GM12872 (cell line): ENCODE results near the gene HS3ST5.

Experiments
- TF ChIP-seq, protein P1 (sequence below): IDR thresholded peaks from 3 replicates; pipeline ENCODE4 v1.5.1; 2011; ENCODE audit warnings: low read depth, mild to moderate bottlenecking, low read length, moderate library complexity; ENCODE audit not compliant: insufficient read depth

The HS3ST5 gene

DNA sequence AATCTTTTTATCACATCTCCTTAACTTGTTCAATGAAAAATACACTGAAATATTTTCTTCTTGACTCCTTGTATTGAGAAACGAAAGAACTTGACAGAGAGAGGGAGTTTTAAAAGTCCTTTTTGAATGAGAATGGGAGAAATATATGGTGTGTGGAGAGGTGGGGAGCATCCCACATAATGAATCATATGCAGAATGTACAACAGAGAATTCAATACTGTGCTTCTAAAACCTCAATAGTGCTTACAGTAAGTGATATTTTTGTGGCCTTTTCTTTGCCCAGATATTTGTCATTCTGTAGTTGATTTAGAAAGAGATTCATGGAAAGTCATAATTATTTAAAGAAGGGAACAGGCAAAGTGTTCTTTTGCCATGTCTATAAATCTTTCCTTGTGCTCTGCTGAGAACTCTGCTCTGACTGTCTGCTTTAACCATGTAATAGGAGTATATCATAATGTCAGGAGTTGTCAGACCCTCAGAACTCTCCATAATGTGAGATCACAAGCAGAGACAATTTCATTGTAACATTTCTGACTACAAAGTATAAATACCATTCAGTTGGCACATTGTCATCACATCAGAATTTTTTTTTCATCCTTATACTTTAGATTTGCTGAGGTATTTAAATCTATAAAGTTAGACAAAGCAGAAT, 32.8 kb upstream of the HS3ST5 start:
- TF ChIP-seq, protein P1, sequence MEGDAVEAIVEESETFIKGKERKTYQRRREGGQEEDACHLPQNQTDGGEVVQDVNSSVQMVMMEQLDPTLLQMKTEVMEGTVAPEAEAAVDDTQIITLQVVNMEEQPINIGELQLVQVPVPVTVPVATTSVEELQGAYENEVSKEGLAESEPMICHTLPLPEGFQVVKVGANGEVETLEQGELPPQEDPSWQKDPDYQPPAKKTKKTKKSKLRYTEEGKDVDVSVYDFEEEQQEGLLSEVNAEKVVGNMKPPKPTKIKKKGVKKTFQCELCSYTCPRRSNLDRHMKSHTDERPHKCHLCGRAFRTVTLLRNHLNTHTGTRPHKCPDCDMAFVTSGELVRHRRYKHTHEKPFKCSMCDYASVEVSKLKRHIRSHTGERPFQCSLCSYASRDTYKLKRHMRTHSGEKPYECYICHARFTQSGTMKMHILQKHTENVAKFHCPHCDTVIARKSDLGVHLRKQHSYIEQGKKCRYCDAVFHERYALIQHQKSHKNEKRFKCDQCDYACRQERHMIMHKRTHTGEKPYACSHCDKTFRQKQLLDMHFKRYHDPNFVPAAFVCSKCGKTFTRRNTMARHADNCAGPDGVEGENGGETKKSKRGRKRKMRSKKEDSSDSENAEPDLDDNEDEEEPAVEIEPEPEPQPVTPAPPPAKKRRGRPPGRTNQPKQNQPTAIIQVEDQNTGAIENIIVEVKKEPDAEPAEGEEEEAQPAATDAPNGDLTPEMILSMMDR = no peak

DNA sequence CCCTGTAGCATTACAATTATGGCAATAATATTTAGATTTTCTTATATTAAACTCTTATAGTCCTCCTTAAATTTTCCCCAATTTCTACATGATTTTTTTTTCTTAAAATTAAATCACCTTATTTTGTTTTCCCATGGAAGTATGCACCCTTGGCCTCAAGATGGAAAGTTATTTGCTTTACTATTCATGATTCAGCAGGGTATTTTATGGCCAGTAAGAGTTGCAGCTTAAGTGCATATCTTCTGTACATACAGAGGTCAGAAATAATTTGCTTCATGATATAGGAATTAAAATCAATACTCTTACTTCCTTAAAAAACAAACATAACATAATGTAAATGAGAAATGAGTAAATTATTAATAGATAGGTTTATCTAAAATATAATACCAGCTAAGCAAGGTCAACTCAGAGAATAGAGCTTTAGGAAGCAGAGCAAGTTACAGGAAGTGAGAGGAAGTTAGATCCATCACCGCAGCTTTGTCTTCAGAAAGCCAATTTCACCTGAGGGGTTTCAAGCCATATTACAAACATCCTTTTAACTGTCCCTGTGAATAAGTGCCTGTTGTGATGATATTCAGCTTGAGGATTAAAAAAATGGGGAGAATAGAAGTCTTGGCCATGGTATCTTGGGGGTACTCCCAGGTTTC, 24.6 kb upstream of the HS3ST5 start:
- TF ChIP-seq, protein P1 = no peak

GRCh38 chr6:114366899-114367298, 24.1 kb upstream of the HS3ST5 start:
- TF ChIP-seq, protein P1 = no peak

DNA sequence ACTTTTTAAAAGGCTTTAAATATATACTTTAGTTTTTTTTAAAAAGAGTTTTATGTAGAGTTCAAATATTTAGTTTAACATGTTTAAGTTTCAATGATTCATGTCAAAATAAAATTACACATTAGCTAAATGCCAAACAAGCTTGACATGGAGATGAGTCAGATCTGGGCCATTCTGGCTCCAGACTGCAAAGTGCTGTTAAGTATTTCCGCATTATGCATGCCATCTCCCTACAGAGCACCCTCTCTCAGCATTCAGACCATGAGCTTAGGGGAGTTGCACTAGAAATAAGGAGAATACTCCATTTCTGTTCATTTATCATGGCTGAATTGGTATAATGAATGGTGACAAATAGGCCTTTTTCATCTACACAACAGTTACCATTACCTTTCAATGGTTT, 21.5 kb upstream of the HS3ST5 start:
- TF ChIP-seq, protein P1 = no peak

DNA sequence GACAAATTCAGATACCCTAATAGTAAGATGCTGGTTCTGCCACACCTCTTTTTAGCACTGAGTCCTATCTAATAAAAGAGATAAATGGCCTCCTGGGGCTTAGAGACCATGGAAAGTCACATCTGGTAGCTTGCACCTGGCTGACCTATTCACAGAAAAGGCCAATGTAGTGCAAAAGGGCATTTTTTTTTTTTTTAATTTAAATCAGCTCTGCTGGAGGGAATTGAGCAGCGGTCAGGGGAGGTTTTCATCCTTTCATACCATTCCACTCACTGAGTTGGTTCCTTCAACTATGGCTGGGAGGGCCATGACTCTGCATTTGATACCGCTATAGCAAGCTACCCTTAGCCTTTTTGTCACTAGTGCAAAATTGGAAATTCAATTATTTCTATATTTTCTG, 20.1 kb upstream of the HS3ST5 start:
- TF ChIP-seq, protein P1 = no peak

GRCh38 chr6:114362396-114362795, 19.6 kb upstream of the HS3ST5 start:
- TF ChIP-seq, protein P1 = no peak

DNA sequence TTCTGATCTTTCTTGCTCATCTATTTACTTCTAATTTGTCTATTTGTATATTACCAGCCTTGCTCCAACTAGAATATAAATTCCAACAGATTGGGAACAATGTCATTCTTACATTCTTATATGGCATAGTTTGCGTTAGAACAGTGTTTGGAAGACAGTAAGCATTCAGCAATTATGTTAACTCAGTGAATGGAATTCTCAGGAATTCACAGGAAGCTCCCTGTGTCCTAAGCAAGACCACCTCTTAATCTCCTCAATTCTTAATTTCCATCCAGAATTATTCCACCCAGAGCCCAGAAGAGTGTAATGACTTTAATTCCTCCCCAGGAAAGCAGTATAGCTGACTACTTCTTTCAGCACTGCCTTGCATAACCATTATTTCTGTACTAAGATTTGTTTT, 18.2 kb upstream of the HS3ST5 start:
- TF ChIP-seq, protein P1 = no peak
